Measurements from ENCODE around the gene CT47C1. TPM values are rescaled to one million over a fixed set of nuclear protein-coding genes. Genes with fewer than 3 reads are reported as not detected.
"Not testable (repeated sequence)": the region's sequence is repeated elsewhere in the genome, so short reads cannot be mapped to it uniquely, and the experiment has no call there.

The CT47C1 gene
- total and polyA plus RNA-seq, 2 of the 13 experiments (the other 11 are each of a cell fraction or from before 2014, with no cell fraction given) = not detected

- TF ChIP-seq ZNF687 (CRISPR knock-in tag; IDR thresholded peaks at IDR 0.05) = no peak
- TF ChIP-seq ZNF20 (CRISPR knock-in tag; IDR thresholded peaks at IDR 0.05) = no peak
- TF ChIP-seq ZNF891 (CRISPR knock-in tag; IDR thresholded peaks at IDR 0.05) = no peak
- TF ChIP-seq EP300 (IDR thresholded peaks at IDR 0.05; ENCODE audit: low read depth in 2 of 2, low read length in 2 of 2) = no peak
- TF ChIP-seq EP300 (CRISPR knock-in tag; IDR thresholded peaks at IDR 0.05; ENCODE audit: borderline replicate concordance) = no peak
- TF ChIP-seq NR2C2 (CRISPR knock-in tag; IDR thresholded peaks at IDR 0.05; ENCODE audit: borderline replicate concordance) = no peak
- no peak for TF ChIP-seq ZNF710 (CRISPR knock-in tag; IDR thresholded peaks at IDR 0.05; ENCODE audit: borderline replicate concordance)
- no peak for TF ChIP-seq POLR2G (IDR thresholded peaks at IDR 0.05; ENCODE audit: low read depth, low read length)
- TF ChIP-seq NFE2L1 (CRISPR knock-in tag; IDR thresholded peaks at IDR 0.05; ENCODE audit: borderline replicate concordance) = no peak
Observed at GRCh38 chrX:119028733-119029330, 44.0 kb upstream of the CT47C1 start (continued).

GRCh38 chrX:119029656-119030055 is 43.1 kb upstream of the CT47C1 start:
- CTCF ChIA-PET (ENCODE audit: low intra/inter-chr PET ratio, low total read pairs); H3K9ac ChIP-seq (ENCODE audit: insufficient read depth, low read depth, low read length); H2AFZ ChIP-seq (ENCODE audit: low read length); POLR2A ChIA-PET; DNase-seq (ENCODE audit: low spot score); BruUV-seq (replicated peaks); H3K9me3 ChIP-seq (ENCODE audit: low read length); FAIRE-seq; H3K4me2 ChIP-seq (ENCODE audit: low read depth, low read length); H4K20me1 ChIP-seq (ENCODE audit: insufficient read depth, low read length); H3K4me3 ChIP-seq (replicated peaks in 1 of 3; ENCODE audit: insufficient read depth in 1 of 3, low read depth in 2 of 3, low read length in 3 of 3); H3K79me2 ChIP-seq (ENCODE audit: insufficient read depth, low read length); H3K27ac ChIP-seq (ENCODE audit: extremely low read length, insufficient read depth, low read length); in situ Hi-C loops (cut with HindIII; ENCODE audit: extremely low pct_ligation_motif_present, low pct_unique_long_range_greater_than_20kb); intact Hi-C loops (cut with micrococcal nuclease; ENCODE audit: unreplicated experiment); H3K4me1 ChIP-seq (ENCODE audit: insufficient read depth, low read length); H3K27me3 ChIP-seq (ENCODE audit: control insufficient read depth in 1 of 2, insufficient read depth in 2 of 2, low read length in 2 of 2); H3K36me3 ChIP-seq (replicated peaks in 1 of 2; ENCODE audit: control insufficient read depth in 1 of 2, insufficient read depth in 2 of 2, low read length in 2 of 2); ATAC-seq: not testable (repeated sequence)
- 47% methylated on average over 3 of the region's 10 CpGs for WGBS (ENCODE audit: low lambda C conversion rate)

Measured in HepG2 (cell line).